Natural killer cell (primary cell): ENCODE results near the gene ACTR1B. TPM values are rescaled to one million over a fixed set of nuclear protein-coding genes. Genes with fewer than 3 reads are reported as not detected.

Experiments
- ATAC-seq, 3 donors: fragments of 150-1000 bp in 2 of 3; fragments of 200-7000 bp in 1 of 3; cut with Tn5 transposase; 1 replicate in 1 of 3; 2 replicates in 2 of 3; pipeline ENCODE4 v1.10.0; 2021; ENCODE audit warnings: mild to moderate bottlenecking in 2 of 3, moderate library complexity in 2 of 3
- DNase-seq, 2 donors: peaks; one replicate each; pipeline versions ENCODE4 v3.0.0 to v3.0.0-alpha.2; 2013 to 2021; ENCODE audit warnings: mixed read lengths in 1 of 2
- H3K27ac ChIP-seq: one replicate; pipeline ENCODE4 v1.5.1; 2013; ENCODE audit warnings: mild to moderate bottlenecking, low read length
- H3K27me3 ChIP-seq: one replicate; pipeline ENCODE4 v1.6.1; 2013; ENCODE audit warnings: low read length; ENCODE audit not compliant: control insufficient read depth, insufficient read depth
- H3K36me3 ChIP-seq: one replicate; pipeline ENCODE4 v1.6.1; 2013; ENCODE audit warnings: low read length; ENCODE audit not compliant: control insufficient read depth, insufficient read depth
- H3K4me1 ChIP-seq: one replicate; pipeline ENCODE4 v1.6.1; 2013; ENCODE audit warnings: low read length; ENCODE audit not compliant: control insufficient read depth, insufficient read depth
- H3K4me3 ChIP-seq: one replicate; pipeline ENCODE4 v1.5.1; 2013; ENCODE audit warnings: low read length
- H3K9me3 ChIP-seq: one replicate; pipeline ENCODE4 v1.6.1; 2013; ENCODE audit warnings: low read length; ENCODE audit not compliant: control insufficient read depth, insufficient read depth
- H3K27ac Mint-ChIP-seq, 2 donors: one replicate each; pipeline ENCODE4 v1.8.0; 2022; ENCODE audit warnings: mild to moderate bottlenecking in 2 of 2, mixed read lengths in 2 of 2, moderate library complexity in 1 of 2
- H3K27me3 Mint-ChIP-seq, 2 donors: one replicate each; pipeline ENCODE4 v1.8.0; 2022; ENCODE audit warnings: low read depth in 2 of 2, mixed read lengths in 2 of 2
- H3K36me3 Mint-ChIP-seq: one replicate; pipeline ENCODE4 v1.8.0; 2022; ENCODE audit warnings: mixed read lengths
- H3K4me1 Mint-ChIP-seq, 2 donors: one replicate each; pipeline ENCODE4 v1.8.0; 2022; ENCODE audit warnings: mixed read lengths in 2 of 2
- H3K4me3 Mint-ChIP-seq: one replicate; pipeline ENCODE4 v1.8.0; 2022; ENCODE audit warnings: mild to moderate bottlenecking, moderate library complexity, mixed read lengths
- H3K9me3 Mint-ChIP-seq, 2 donors: one replicate each; pipeline ENCODE4 v1.8.0; 2022; ENCODE audit warnings: mixed read lengths in 2 of 2
- CTCF ChIP-seq: fragments of 200-600 bp; IDR thresholded peaks from one replicate; pipeline ENCODE4 v1.8.0; 2022; ENCODE audit warnings: antibody characterized with exemption
- WGBS: methylation state at CpG from one replicate; pipeline ENCODE4 v1.1.7; 2013; ENCODE audit warnings: missing lambda C conversion rate; ENCODE audit not compliant: insufficient coverage; 5-methylcytosine and 5-hydroxymethylcytosine counted together
- intact Hi-C: fragments of 100-400 bp; cut with micrococcal nuclease; formaldehyde crosslinking; loops from one replicate; pipeline ENCODE4 v1.14.2; 2022
- total RNA-seq, 4 donors: library from RNA; stranded (reverse); fragments of 120-200 nt in 1 of 4; gene quantifications; one replicate each; pipeline versions ENCODE4 v1.2.3 to v1.2.4, GENCODE V29; 2013 to 2022

Gene ACTR1B
- total RNA-seq, 3 donors from 2014 or later (not counting 1 experiment from before 2014, with no cell fraction given): 71.6 to 81.1 (median 73.1) TPM

- 81% methylated on average over 18 of the region's 18 CpGs for WGBS
- Mint-ChIP-seq H3K4me3 (no peak overlapping the region), H3K4me1 (peaks cover 29 to 34% of the 10 kb centered on the region in 2 donors), H3K9me3 (no peaks in the 10 kb centered on the region), H3K36me3 (no peaks in the 10 kb centered on the region), H3K27me3 (no peaks in the 10 kb centered on the region), H3K27ac (peak overlapping the region; percentile 95)
- H3K36me3 ChIP-seq: peaks cover 41% of the 10 kb centered on the region
- peaks cover 36% of the 10 kb centered on the region for H3K4me1 ChIP-seq
- no peak for DNase-seq
- intact Hi-C loops: loop anchor here (5.0 kb wide), 2 partner anchors 51 to 86 kb away; partner anchors contain the start of gene ZAP70
- no peaks in the 10 kb centered on the region for H3K9me3 ChIP-seq
- ATAC-seq: no peak
- H3K4me3 ChIP-seq: no peak overlapping the region
- H3K27ac ChIP-seq: no peak overlapping the region
- no peak for TF ChIP-seq CTCF
- no peaks in the 10 kb centered on the region for H3K27me3 ChIP-seq
These were observed 3.0 kb downstream of the ACTR1B start for GRCh38 chr2:97660775-97661389.

- WGBS: 97% methylated on average over 20 of the region's 20 CpGs
- intact Hi-C loops: loop anchor here (5.0 kb wide), 2 partner anchors 52 to 87 kb away; partner anchors contain the start of gene ZAP70
- H3K4me3 ChIP-seq: no peak overlapping the region
- peaks cover 42% of the 10 kb centered on the region for H3K36me3 ChIP-seq
- no peak for TF ChIP-seq CTCF
- DNase-seq (no peak), ATAC-seq (no peak)
- no peaks in the 10 kb centered on the region for H3K27me3 ChIP-seq
- peaks cover 31 to 34% of the 10 kb centered on the region in 2 donors for H3K4me1 Mint-ChIP-seq
- no peaks in the 10 kb centered on the region for H3K36me3 Mint-ChIP-seq
- peak overlapping the region in 1 of 2 donors; percentile 95 for H3K27ac Mint-ChIP-seq
- H3K4me1 ChIP-seq: peaks cover 36% of the 10 kb centered on the region
- H3K4me3 Mint-ChIP-seq: no peak overlapping the region
- no peaks in the 10 kb centered on the region for H3K9me3 ChIP-seq
- H3K9me3 Mint-ChIP-seq: no peaks in the 10 kb centered on the region
- no peak overlapping the region for H3K27ac ChIP-seq
- H3K27me3 Mint-ChIP-seq: no peaks in the 10 kb centered on the region
These were observed 3.6 kb downstream of the ACTR1B start for GRCh38 chr2:97660044-97660774.

GRCh38 chr2:97659256-97660043, 4.4 kb downstream of the ACTR1B start:
- H3K36me3 ChIP-seq: peaks cover 42% of the 10 kb centered on the region
- peaks cover 30% of the 10 kb centered on the region for H3K4me1 ChIP-seq
- no peaks in the 10 kb centered on the region for H3K9me3 ChIP-seq
- Mint-ChIP-seq H3K4me1 (peaks cover 35 to 42% of the 10 kb centered on the region in 2 donors), H3K9me3 (no peaks in the 10 kb centered on the region), H3K36me3 (no peaks in the 10 kb centered on the region), H3K27me3 (no peaks in the 10 kb centered on the region), H3K27ac (peak overlapping the region in 1 of 2 donors; percentile 95), H3K4me3 (no peak overlapping the region)
- intact Hi-C loops: loop anchor here (5.0 kb wide), 2 partner anchors 53 to 88 kb away; partner anchors contain the start of gene ZAP70
- DNase-seq: no peak
- H3K27ac ChIP-seq: no peak overlapping the region
- ATAC-seq: no peak
- no peak overlapping the region for H3K4me3 ChIP-seq
- WGBS: 97% methylated on average over 29 of the region's 29 CpGs
- TF ChIP-seq CTCF: no peak
- H3K27me3 ChIP-seq: no peaks in the 10 kb centered on the region
